Activated CD8-positive, alpha-beta T cell treated with anti-CD3 and anti-CD28 coated beads, Interleukin-2, amount 10 ng/mL, durations not matched to agents 7 days and 5 days (primary cell): ENCODE measurements around the gene CAPN5. TPM values are rescaled to one million over a fixed set of nuclear protein-coding genes. Genes with fewer than 3 reads are reported as not detected.

Experiments
- ATAC-seq: fragments of 150-1000 bp; cut with Tn5 transposase; one replicate; pipeline ENCODE4 v1.10.0; 2021; ENCODE audit warnings: moderate library complexity
- CTCF ChIA-PET: fragments of 350-600 bp; sonication (Branson Sonifier 250); formaldehyde crosslinking; loops from one replicate; lab custom pipeline; 2021; ENCODE audit warnings: antibody characterized with exemption; lab: Charles Lee
- POLR2A ChIA-PET: fragments of 350-600 bp; sonication (Branson Sonifier 250); formaldehyde crosslinking; loops from one replicate; lab custom pipeline; 2021; ENCODE audit warnings: antibody characterized with exemption; lab: Charles Lee
- DNase-seq: peaks from one replicate; pipeline ENCODE4 v3.0.0-alpha.2; 2020
- H3K27ac Mint-ChIP-seq: one replicate; pipeline ENCODE4 v1.8.0; 2021; ENCODE audit warnings: mild to moderate bottlenecking, mixed read lengths
- H3K27me3 Mint-ChIP-seq: one replicate; pipeline ENCODE4 v1.8.0; 2021; ENCODE audit warnings: low read depth, mixed read lengths
- H3K36me3 Mint-ChIP-seq: one replicate; pipeline ENCODE4 v1.8.0; 2021; ENCODE audit warnings: low read depth, mixed read lengths
- H3K4me1 Mint-ChIP-seq: one replicate; pipeline ENCODE4 v1.8.0; 2021; ENCODE audit warnings: low read depth, mixed read lengths
- H3K4me3 Mint-ChIP-seq: one replicate; pipeline ENCODE4 v1.8.0; 2021; ENCODE audit warnings: mild to moderate bottlenecking, mixed read lengths
- H3K9me3 Mint-ChIP-seq: one replicate; pipeline ENCODE4 v1.8.0; 2022; ENCODE audit warnings: mixed read lengths; ENCODE audit not compliant: insufficient read depth
- total RNA-seq, 2 experiments: library from RNA; stranded (reverse); gene quantifications; one replicate each; pipeline ENCODE4 v1.2.3, GENCODE V29; 2021

Gene CAPN5
- total RNA-seq, 2 experiments from 2014 or later = 1.0 to 1.4 TPM

GRCh38 chr11:77035039-77035438, 31.7 kb upstream of the CAPN5 start:
- no peaks in the 10 kb centered on the region for H3K9me3 Mint-ChIP-seq
- H3K4me3 Mint-ChIP-seq = no peak overlapping the region
- H3K27ac Mint-ChIP-seq = no peak overlapping the region
- peaks cover 5% of the 10 kb centered on the region for H3K4me1 Mint-ChIP-seq
- no peak for ATAC-seq
- ChIA-PET POLR2A (no interaction called here), CTCF (interaction anchor here (1.8 kb wide), 1 partner anchor 115 kb away, joined by 7 read pairs; no protein-coding TSS in a partner anchor)
- peaks cover 32% of the 10 kb centered on the region for H3K27me3 Mint-ChIP-seq
- no peaks in the 10 kb centered on the region for H3K36me3 Mint-ChIP-seq
- DNase-seq = no peak

GRCh38 chr11:77035580-77035979, 31.2 kb upstream of the CAPN5 start:
- POLR2A ChIA-PET = no interaction called here
- H3K27ac Mint-ChIP-seq = no peak overlapping the region
- DNase-seq (no peak), ATAC-seq (no peak)
- H3K4me1 Mint-ChIP-seq = peaks cover 5% of the 10 kb centered on the region
- CTCF ChIA-PET = interaction anchor here (1.8 kb wide), 1 partner anchor 116 kb away, joined by 7 read pairs; no protein-coding TSS in a partner anchor
- H3K27me3 Mint-ChIP-seq = peaks cover 34% of the 10 kb centered on the region
- no peaks in the 10 kb centered on the region for H3K36me3 Mint-ChIP-seq
- H3K4me3 Mint-ChIP-seq = no peak overlapping the region
- no peaks in the 10 kb centered on the region for H3K9me3 Mint-ChIP-seq

- ATAC-seq (no peak), DNase-seq (no peak)
- no peaks in the 10 kb centered on the region for H3K36me3 Mint-ChIP-seq
- POLR2A ChIA-PET = no interaction called here
- H3K27ac Mint-ChIP-seq = no peak overlapping the region
- no peaks in the 10 kb centered on the region for H3K9me3 Mint-ChIP-seq
- no peak overlapping the region for H3K4me3 Mint-ChIP-seq
- H3K4me1 Mint-ChIP-seq = peaks cover 9% of the 10 kb centered on the region
- peaks cover 39% of the 10 kb centered on the region for H3K27me3 Mint-ChIP-seq
- CTCF ChIA-PET = interaction anchor here (1.8 kb wide), 1 partner anchor 117 kb away, joined by 8 read pairs; no protein-coding TSS in a partner anchor
These were observed 30.4 kb upstream of the CAPN5 start for GRCh38 chr11:77036398-77036797.

GRCh38 chr11:77037057-77037456, 29.7 kb upstream of the CAPN5 start:
- no peaks in the 10 kb centered on the region for H3K36me3 Mint-ChIP-seq
- CTCF ChIA-PET = interaction anchor here (1.0 to 1.8 kb wide), 2 partner anchors 10 to 117 kb away, joined by 3 to 8 read pairs; no protein-coding TSS in a partner anchor
- H3K4me1 Mint-ChIP-seq = peaks cover 9% of the 10 kb centered on the region
- POLR2A ChIA-PET = no interaction called here
- no peaks in the 10 kb centered on the region for H3K9me3 Mint-ChIP-seq
- no peak for ATAC-seq
- H3K27me3 Mint-ChIP-seq = peaks cover 39% of the 10 kb centered on the region
- H3K27ac Mint-ChIP-seq = no peak overlapping the region
- H3K4me3 Mint-ChIP-seq = no peak overlapping the region
- DNase-seq = no peak

- no peak overlapping the region for H3K27ac Mint-ChIP-seq
- no peaks in the 10 kb centered on the region for H3K9me3 Mint-ChIP-seq
- CTCF ChIA-PET = interaction anchor here (1.0 to 2.1 kb wide), 2 partner anchors 9 to 10 kb away, joined by 3 to 8 read pairs; no protein-coding TSS in a partner anchor
- peaks cover 42% of the 10 kb centered on the region for H3K27me3 Mint-ChIP-seq
- POLR2A ChIA-PET = no interaction called here
- DNase-seq = no peak
- H3K4me3 Mint-ChIP-seq = no peak overlapping the region
- H3K4me1 Mint-ChIP-seq = peaks cover 9% of the 10 kb centered on the region
- no peaks in the 10 kb centered on the region for H3K36me3 Mint-ChIP-seq
- no peak for ATAC-seq
These were observed 28.5 kb upstream of the CAPN5 start for GRCh38 chr11:77038029-77038824.

- H3K4me1 Mint-ChIP-seq = peaks cover 9% of the 10 kb centered on the region
- no peaks in the 10 kb centered on the region for H3K9me3 Mint-ChIP-seq
- no peak overlapping the region for H3K4me3 Mint-ChIP-seq
- H3K36me3 Mint-ChIP-seq = no peaks in the 10 kb centered on the region
- POLR2A ChIA-PET = no interaction called here
- CTCF ChIA-PET = interaction anchor here (1.0 to 2.6 kb wide), 4 partner anchors 9 to 231 kb away, joined by 3 to 25 read pairs (median 12); no protein-coding TSS in a partner anchor
- ATAC-seq = no peak
- no peak overlapping the region for H3K27ac Mint-ChIP-seq
- no peak for DNase-seq
- peaks cover 42% of the 10 kb centered on the region for H3K27me3 Mint-ChIP-seq
These were observed 27.9 kb upstream of the CAPN5 start for GRCh38 chr11:77038825-77039326.

- no peaks in the 10 kb centered on the region for H3K9me3 Mint-ChIP-seq
- no peak overlapping the region for H3K4me3 Mint-ChIP-seq
- H3K27ac Mint-ChIP-seq = no peak overlapping the region
- peaks cover 44% of the 10 kb centered on the region for H3K27me3 Mint-ChIP-seq
- H3K4me1 Mint-ChIP-seq = peaks cover 9% of the 10 kb centered on the region
- no peaks in the 10 kb centered on the region for H3K36me3 Mint-ChIP-seq
- CTCF ChIA-PET = interaction anchor here (0.8 to 2.6 kb wide), 5 partner anchors 8 to 232 kb away, joined by 3 to 25 read pairs (median 8); no protein-coding TSS in a partner anchor
- ATAC-seq = peak; percentile 80
- DNase-seq = peak; percentile 44
- POLR2A ChIA-PET = interaction anchor here (0.8 kb wide), 1 partner anchor 51 kb away, joined by 3 read pairs; no protein-coding TSS in a partner anchor
These were observed 27.0 kb upstream of the CAPN5 start for GRCh38 chr11:77039491-77040400.

GRCh38 chr11:77040401-77040777, 26.4 kb upstream of the CAPN5 start:
- Mint-ChIP-seq H3K9me3 (no peaks in the 10 kb centered on the region), H3K4me1 (peaks cover 9% of the 10 kb centered on the region), H3K36me3 (no peaks in the 10 kb centered on the region), H3K27ac (no peak overlapping the region), H3K4me3 (no peak overlapping the region), H3K27me3 (peaks cover 42% of the 10 kb centered on the region)
- ChIA-PET CTCF (interaction anchor here (2.1 to 2.6 kb wide), 3 partner anchors 8 to 121 kb away, joined by 8 to 25 read pairs (median 15); no protein-coding TSS in a partner anchor), POLR2A (interaction anchor here (0.8 kb wide), 1 partner anchor 51 kb away, joined by 3 read pairs; no protein-coding TSS in a partner anchor)
- ATAC-seq (no peak), DNase-seq (no peak)

- ATAC-seq (no peak), DNase-seq (no peak)
- POLR2A ChIA-PET = no interaction called here
- CTCF ChIA-PET = interaction anchor here (2.4 to 2.6 kb wide), 2 partner anchors 51 to 122 kb away, joined by 15 to 25 read pairs; no protein-coding TSS in a partner anchor
- H3K27me3 Mint-ChIP-seq = peaks cover 45% of the 10 kb centered on the region
- H3K27ac Mint-ChIP-seq = no peak overlapping the region
- H3K4me1 Mint-ChIP-seq = peaks cover 13% of the 10 kb centered on the region
- no peak overlapping the region for H3K4me3 Mint-ChIP-seq
- no peaks in the 10 kb centered on the region for H3K9me3 Mint-ChIP-seq
- no peaks in the 10 kb centered on the region for H3K36me3 Mint-ChIP-seq
These were observed 25.9 kb upstream of the CAPN5 start for GRCh38 chr11:77040889-77041288.

GRCh38 chr11:77042111-77042726, 24.6 kb upstream of the CAPN5 start:
- DNase-seq (no peak), ATAC-seq (no peak)
- CTCF ChIA-PET = interaction anchor here (1.2 kb wide), 1 partner anchor 49 kb away, joined by 3 read pairs; no protein-coding TSS in a partner anchor
- no peak overlapping the region for H3K4me3 Mint-ChIP-seq
- POLR2A ChIA-PET = no interaction called here
- H3K4me1 Mint-ChIP-seq = peaks cover 22% of the 10 kb centered on the region
- no peaks in the 10 kb centered on the region for H3K36me3 Mint-ChIP-seq
- no peak overlapping the region for H3K27ac Mint-ChIP-seq
- peaks cover 40% of the 10 kb centered on the region for H3K27me3 Mint-ChIP-seq
- H3K9me3 Mint-ChIP-seq = no peaks in the 10 kb centered on the region

- no peak overlapping the region for H3K4me3 Mint-ChIP-seq
- POLR2A ChIA-PET = no interaction called here
- DNase-seq = no peak
These were observed 22.4 kb upstream of the CAPN5 start for GRCh38 chr11:77044356-77044755.

More at GRCh38 chr11:77044356-77044755, 22.4 kb upstream of the CAPN5 start:
- ATAC-seq = no peak
- Mint-ChIP-seq H3K9me3 (no peaks in the 10 kb centered on the region), H3K27me3 (peaks cover 26% of the 10 kb centered on the region), H3K36me3 (no peaks in the 10 kb centered on the region), H3K27ac (no peak overlapping the region), H3K4me1 (peaks cover 18% of the 10 kb centered on the region)
- CTCF ChIA-PET = interaction anchor here (1.0 to 2.3 kb wide), 5 partner anchors 17 to 142 kb away, joined by 3 to 34 read pairs (median 9); no protein-coding TSS in a partner anchor
